ENCODE data around the gene GNS. TPM values are rescaled to one million over a fixed set of nuclear protein-coding genes. Genes with fewer than 3 reads are reported as not detected.

The GNS gene
- total RNA-seq, 1 donor from 2014 or later: 80.2 TPM

DNA sequence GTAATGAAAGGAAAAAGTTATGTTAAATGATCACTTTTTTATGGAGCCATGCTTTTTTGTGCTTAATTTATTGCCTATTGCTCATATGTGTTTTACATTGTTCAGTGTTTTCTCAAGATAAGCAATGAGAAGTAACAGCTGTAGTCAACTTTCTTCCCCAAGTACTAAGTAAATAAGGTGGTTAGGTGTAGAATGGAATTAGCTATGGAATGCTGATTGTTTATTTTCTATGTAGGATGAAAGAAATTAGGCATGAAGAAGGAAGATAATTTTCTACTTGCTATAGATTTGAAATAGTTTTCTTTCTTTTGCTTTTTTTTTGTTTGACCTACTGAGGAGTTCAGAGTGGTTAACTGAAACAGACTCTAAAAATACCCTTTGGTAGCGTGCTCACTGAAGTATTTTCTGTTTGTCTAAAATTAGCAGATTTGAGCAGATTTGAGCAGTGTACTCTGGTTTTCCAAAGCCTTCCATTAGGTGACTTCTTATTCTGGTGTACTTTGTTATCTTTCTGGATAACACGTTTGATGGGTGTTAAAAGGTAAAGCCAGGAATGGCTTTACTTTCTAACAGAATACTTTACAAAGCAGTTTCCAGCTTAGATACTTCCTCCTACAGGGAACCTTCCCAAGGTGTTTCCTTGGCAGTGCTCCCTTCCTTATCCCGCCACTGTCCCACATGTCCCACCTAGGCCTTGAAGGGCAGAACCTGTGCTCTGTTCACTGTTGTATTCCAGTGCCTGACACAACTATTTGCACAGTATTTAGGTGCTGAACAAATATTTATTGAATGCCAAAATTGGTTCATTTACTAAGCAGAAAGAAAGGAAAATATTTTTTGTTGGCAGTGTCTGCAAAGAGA, 92.9 kb downstream of the GNS start:
- peak overlapping the region; percentile 98 for H3K27ac Mint-ChIP-seq (ENCODE audit: unreplicated experiment)
- no peaks in the 10 kb centered on the region for H3K36me3 Mint-ChIP-seq (ENCODE audit: low read depth, unreplicated experiment)
- TF ChIP-seq, protein P1, sequence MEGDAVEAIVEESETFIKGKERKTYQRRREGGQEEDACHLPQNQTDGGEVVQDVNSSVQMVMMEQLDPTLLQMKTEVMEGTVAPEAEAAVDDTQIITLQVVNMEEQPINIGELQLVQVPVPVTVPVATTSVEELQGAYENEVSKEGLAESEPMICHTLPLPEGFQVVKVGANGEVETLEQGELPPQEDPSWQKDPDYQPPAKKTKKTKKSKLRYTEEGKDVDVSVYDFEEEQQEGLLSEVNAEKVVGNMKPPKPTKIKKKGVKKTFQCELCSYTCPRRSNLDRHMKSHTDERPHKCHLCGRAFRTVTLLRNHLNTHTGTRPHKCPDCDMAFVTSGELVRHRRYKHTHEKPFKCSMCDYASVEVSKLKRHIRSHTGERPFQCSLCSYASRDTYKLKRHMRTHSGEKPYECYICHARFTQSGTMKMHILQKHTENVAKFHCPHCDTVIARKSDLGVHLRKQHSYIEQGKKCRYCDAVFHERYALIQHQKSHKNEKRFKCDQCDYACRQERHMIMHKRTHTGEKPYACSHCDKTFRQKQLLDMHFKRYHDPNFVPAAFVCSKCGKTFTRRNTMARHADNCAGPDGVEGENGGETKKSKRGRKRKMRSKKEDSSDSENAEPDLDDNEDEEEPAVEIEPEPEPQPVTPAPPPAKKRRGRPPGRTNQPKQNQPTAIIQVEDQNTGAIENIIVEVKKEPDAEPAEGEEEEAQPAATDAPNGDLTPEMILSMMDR (IDR thresholded peaks at IDR 0.05; ENCODE audit: unreplicated experiment): no peak
- peaks cover 71% of the 10 kb centered on the region for H3K4me1 Mint-ChIP-seq (ENCODE audit: unreplicated experiment)
- H3K27me3 Mint-ChIP-seq (ENCODE audit: unreplicated experiment): peaks cover 5% of the 10 kb centered on the region
- H3K9me3 Mint-ChIP-seq (ENCODE audit: unreplicated experiment): no peaks in the 10 kb centered on the region
- H3K4me3 Mint-ChIP-seq (ENCODE audit: unreplicated experiment): no peak overlapping the region
- DNase-seq (ENCODE audit: low spot score): no peak

DNA sequence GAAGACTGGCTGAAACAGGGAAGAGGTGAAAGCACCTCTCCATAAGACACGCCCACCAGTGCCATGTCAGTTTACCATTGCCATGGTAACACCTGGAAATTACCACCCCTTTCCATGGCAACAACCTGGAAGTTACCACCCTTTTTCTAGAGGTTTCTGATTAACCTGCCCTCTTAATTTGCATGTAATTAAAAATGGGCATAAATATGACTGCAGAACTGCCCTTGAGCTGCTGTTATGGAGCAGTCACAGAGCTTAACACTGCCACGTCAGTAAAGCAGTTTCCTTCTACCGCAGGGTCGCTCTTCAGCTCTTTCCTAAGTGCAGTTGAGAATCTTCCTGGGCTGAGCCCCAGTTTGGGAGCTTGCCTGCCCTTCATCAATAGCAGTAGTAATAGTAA, 93.7 kb downstream of the GNS start:
- no peaks in the 10 kb centered on the region for H3K9me3 Mint-ChIP-seq (ENCODE audit: unreplicated experiment)
- H3K27ac Mint-ChIP-seq (ENCODE audit: unreplicated experiment): peak overlapping the region; percentile 98
- peak; percentile 23 for DNase-seq (ENCODE audit: low spot score)
- H3K36me3 Mint-ChIP-seq (ENCODE audit: low read depth, unreplicated experiment): no peaks in the 10 kb centered on the region
- H3K27me3 Mint-ChIP-seq (ENCODE audit: unreplicated experiment): peaks cover 5% of the 10 kb centered on the region
- no peak overlapping the region for H3K4me3 Mint-ChIP-seq (ENCODE audit: unreplicated experiment)
- peaks cover 63% of the 10 kb centered on the region for H3K4me1 Mint-ChIP-seq (ENCODE audit: unreplicated experiment)
- TF ChIP-seq, protein P1 (IDR thresholded peaks at IDR 0.05; ENCODE audit: unreplicated experiment): no peak

Other genes with a start within 250 kb of the GNS start
- 43.5 TPM for gene RASSF3, start 148.9 kb downstream of the GNS start, total RNA-seq (ENCODE audit: unreplicated experiment)
- gene TBC1D30, start 65.2 kb upstream of the GNS start, total RNA-seq (ENCODE audit: unreplicated experiment): 3.6 TPM